ENCODE measurements around the gene XPNPEP3. TPM values are rescaled to one million over a fixed set of nuclear protein-coding genes. Genes with fewer than 3 reads are reported as not detected.
A peak's percentile ranks its signal among the peaks of the same experiment; 100 is the strongest.
"Not testable (repeated sequence)": the region's sequence is repeated elsewhere in the genome, so short reads cannot be mapped to it uniquely, and the experiment has no call there.

XPNPEP3 gene
- polyA plus RNA-seq, 3 donors, result 3.5 to 9.0 (median 3.6) TPM

DNA sequence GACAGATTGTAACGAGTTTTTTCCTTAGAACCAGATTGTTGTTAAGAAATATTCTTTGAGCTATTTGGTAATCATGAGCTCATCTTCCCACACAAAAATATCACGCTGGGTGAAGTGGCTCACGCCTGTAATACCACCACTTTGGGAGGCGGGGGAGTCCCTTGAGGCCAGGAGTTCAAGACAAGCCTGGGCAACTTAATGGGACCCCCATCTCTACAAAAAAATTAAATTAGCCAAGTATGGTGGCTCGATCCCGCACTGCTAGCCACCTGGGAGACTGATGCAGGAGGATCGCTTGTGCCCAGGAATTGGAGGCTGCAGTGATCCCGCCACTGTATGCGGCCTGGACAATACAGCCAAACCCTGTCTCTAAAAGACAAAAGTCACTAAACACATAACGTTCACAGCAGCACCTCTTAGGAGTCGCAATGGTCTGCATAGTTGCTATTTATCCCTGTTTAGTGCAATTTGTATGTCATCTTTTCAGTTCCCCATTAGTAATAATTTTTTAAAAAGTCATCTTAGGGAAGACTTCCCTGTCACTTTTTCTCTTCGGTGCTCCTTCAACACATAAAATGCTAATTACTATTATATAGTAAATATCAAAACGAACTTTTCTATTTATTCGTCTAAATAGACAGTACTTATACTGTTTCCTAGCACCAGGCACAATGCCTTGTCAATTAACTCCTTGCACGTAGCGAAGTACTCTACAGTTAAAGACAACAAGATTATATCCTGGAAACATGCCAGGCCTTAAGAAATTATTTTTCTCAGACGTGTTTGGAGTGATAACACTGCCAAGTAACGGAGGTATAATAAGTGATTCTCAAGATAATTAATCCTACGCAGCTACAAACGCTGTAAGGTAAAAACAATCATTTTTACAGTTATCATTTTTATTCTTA lies 1.6 kb upstream of the XPNPEP3 start:
- H3K27ac ChIP-seq (ENCODE audit: low read depth, low read length), result no peak overlapping the region
- 26 to 32% (median 28%) methylated on average over 20 of the region's 20 CpGs for WGBS, 3 donors

DNA sequence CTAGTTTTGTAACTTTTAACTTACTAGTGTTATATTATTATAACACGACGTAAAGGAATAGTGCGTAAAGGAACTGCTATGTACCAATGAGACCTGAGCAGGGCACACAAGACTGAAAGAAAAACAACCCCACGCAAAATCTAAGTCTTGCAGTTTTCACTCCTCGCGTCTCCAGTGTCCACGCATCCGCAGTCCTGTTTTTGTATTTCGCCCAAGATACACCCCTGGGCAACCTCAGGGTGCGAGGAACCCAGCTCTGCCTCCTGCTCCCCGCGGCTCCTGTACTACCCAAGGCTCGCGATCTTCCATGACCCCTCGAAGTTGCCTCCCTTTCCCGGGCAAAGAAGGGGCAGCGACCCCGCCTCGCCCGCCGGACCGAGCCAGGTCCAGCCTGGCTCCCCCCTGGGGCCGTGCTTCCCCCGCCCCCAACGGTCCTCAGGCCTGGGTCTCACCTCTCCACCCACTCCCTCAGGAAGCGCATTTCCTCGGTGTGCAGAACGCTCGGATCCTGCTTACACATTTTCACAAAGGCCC lies 902 bp upstream of the XPNPEP3 start:
- H3K27ac ChIP-seq (ENCODE audit: low read depth, low read length), result peak overlapping the region; percentile 89
- WGBS, 3 donors, result 0% methylated on average over 29 of the region's 29 CpGs

DNA sequence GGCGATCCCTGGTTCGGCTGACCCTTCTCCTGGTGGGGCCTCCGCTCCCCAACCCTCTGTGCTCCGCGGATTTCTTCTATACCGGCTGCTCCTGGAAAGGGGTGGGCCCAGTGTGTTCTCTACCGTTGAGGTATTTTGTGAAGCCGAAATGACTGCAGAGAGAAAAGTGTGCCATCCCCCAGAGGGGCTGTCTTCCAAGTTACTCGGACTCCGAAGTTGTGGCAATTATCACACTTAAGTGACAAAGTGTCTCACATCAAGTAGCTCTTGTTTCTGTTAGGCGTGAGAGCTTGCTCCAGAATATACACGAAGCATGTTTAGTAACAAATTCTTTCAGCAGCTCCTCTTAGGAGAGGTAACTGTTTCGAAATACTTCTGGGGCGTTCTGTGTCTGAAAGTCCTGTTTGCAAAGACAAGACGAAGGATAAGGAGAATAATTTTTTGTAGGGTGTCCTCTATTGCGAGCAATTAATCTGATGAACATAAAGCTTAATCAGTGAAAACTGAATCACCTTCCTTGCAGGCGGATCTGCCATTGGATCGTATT lies 434 bp downstream of the XPNPEP3 start:
- H3K27ac ChIP-seq (ENCODE audit: low read depth, low read length), result peak overlapping the region; percentile 68
- 2 to 5% (median 5%) methylated on average over 18 of the region's 18 CpGs for WGBS, 3 donors

DNA sequence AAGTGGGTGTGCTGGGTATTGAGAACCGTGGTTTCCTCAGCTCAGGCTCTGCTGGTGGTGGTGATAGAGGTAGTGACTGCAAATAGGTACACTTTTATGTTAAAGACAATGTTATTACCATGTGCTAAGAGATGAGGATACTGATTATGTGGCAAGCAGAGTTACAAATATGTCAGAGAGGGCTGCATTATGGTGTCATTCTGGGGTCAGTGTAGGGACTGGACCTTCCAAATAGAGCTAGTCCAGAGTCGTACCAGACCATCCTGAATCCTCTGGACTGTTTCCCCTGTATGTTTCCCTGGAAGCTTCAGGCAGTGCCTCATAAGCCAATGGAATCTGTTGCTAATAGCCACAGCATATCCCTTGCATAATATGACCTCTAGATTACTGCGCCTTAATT lies 5.1 kb downstream of the XPNPEP3 start, which contains the start of gene DNAJB7:
DNAJB7 (minus strand) TSS at position 101 of the 400 bp plus-strand sequence. CDS start 119 bp downstream, outside the sequence.
- no peak within 1 kb of the TSS for H3K27ac ChIP-seq (ENCODE audit: low read depth, low read length)
- WGBS, 3 donors, result 89 to 91% (median 90%) methylated on average over 3 of the region's 3 CpGs

DNA sequence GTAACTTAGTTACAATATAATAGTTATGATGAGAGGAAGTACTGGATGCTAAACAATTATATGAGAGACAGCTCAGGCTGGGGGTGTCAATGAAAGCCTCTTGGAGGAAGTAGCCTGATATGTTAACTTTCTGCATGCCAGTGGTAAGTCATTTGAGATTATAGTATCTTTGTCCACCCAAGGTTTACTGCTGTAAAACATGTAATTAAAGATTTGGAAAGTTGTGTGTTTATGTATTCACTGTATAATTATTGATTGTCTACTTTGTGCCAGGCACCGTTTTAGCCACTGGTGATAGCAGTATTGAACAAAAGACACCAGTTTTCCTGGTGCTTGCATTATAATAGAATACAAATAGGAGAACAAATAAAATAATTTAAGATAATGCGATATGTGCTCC lies 5.6 kb downstream of the XPNPEP3 start:
- H3K27ac ChIP-seq (ENCODE audit: low read depth, low read length), result no peak overlapping the region
- 59 to 96% (median 87%) methylated on average over 2 of the region's 2 CpGs for WGBS, 3 donors

DNA sequence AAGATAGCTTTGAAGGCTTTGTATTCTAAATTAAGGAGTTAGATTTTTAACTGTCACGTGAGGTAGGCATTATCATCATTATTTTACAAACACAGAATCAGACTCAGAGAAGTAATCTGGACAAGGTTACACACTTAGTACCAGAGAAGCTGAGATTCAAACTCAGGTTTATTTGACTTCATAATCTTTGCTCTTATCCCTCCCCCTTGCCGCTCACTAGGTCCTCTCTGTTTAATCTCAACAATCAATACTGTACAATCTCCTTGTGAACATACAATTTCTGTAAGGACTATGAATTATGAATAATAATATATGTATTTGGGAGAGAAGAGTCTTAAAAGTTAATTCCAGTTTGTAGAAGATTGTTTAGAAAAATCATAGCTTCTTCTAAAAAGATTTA lies 10.2 kb downstream of the XPNPEP3 start:
- 39 to 91% (median 84%) methylated on average over 2 of the region's 2 CpGs for WGBS, 3 donors
- H3K27ac ChIP-seq (ENCODE audit: low read depth, low read length), result no peak overlapping the region

DNA sequence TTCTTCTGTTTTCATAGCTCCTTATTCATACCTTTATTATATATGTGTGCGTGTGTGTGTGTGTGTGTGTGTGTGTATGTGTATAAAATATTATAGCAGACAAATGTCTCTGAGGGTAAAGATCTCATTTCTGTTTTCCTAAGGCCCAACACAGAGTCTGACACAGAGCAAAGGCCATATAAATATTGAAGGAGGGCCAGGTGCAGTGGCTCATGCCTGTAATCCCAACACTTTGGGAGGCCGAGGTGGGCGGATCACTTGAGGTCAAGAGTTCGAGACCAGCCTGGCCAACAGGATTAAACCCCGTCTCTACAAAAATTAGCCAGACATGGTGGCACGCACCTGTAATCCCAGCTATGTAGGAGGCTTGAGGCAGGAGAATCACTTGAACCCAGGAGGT lies 11.4 kb downstream of the XPNPEP3 start:
- H3K27ac ChIP-seq (ENCODE audit: low read depth, low read length), result not testable (repeated sequence)
- 88 to 93% (median 91%) methylated on average over 6 of the region's 6 CpGs for WGBS, 3 donors

DNA sequence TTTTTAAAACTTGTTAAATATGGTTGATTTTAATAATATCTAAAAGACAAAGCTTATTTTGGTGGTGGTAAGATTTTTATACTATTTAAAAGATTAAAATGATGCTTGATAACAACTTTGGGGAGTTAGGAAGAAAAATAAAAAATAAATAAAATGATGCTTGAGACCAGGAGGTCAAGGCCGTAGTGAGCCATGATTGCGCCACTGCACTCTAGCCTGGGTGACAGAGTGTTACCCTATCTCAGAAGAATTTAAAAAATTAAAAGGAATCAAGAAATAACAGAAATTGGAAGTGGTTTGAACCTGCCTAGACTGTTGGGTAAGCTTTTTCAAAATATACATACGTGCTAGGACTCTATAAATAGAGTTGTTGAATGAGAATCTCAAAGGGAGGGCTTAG lies 17.1 kb downstream of the XPNPEP3 start:
- 94 to 99% (median 98%) methylated on average over 3 of the region's 3 CpGs for WGBS, 3 donors
- no peak overlapping the region for H3K27ac ChIP-seq (ENCODE audit: low read depth, low read length)

DNA sequence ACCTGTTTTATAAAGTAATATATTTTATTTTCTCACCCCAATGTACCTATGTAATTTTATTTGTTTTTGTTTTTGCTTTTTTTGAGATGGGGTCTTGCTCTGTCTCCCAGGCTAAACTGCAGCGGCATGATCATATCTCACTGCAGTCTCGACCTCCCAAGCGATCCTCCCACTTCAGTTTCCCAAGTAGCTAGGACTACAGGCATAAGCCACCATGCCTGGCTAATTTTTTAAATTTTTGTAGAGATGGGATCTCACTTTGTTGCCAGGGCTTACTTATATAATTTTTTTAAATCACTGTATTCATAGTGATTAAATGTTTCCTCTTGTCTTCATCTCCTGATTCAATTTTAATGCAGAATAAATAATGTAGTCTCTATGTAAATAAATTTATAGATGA lies 18.2 kb downstream of the XPNPEP3 start:
- 95 to 98% (median 98%) methylated on average over 3 of the region's 3 CpGs for WGBS, 3 donors
- no peak overlapping the region for H3K27ac ChIP-seq (ENCODE audit: low read depth, low read length)

DNA sequence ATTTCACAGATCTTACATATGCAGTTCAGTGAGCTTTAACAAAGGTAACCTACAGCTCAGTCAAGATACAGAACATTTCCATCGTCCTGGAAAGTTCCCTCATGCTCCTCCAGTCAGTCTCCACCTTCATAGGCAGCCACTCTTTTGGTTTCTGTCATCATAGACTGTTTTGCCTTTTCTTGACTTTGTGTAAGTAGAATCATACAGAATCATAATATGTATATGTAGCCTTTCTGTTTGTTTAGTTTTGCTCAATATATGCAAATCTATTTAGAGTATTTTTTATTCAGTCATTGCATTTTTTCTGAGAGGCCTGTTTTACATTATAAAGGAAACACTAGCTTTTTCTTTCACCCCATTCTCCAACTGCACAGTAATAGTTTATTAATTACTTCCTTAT lies 20.0 kb downstream of the XPNPEP3 start:
- H3K27ac ChIP-seq (ENCODE audit: low read depth, low read length), result no peak overlapping the region
- 25 to 72% (median 70%) methylated on average over 1 of the region's 1 CpG for WGBS, 3 donors

DNA sequence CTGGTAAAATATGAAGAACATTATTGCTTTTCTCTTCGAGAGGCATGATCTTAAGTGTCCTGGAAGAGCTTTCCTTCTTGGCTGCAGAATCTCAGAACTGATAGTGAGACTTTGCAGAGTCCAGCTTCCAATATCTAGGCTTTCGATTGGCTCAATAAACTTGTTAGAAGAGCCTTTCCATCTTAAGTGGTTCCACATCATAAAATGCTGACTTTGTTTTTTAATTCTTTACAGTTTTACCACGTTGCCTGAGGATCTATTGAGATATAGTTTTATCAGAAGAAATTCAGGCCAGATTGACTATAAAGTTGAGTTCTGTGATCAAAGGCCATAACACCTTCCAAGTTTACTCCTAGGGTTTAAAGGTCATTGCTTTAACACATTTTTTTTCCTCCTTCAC lies 20.5 kb downstream of the XPNPEP3 start:
- H3K27ac ChIP-seq (ENCODE audit: low read depth, low read length), result no peak overlapping the region
- WGBS, 3 donors, result 42 to 76% (median 69%) methylated on average over 3 of the region's 3 CpGs

DNA sequence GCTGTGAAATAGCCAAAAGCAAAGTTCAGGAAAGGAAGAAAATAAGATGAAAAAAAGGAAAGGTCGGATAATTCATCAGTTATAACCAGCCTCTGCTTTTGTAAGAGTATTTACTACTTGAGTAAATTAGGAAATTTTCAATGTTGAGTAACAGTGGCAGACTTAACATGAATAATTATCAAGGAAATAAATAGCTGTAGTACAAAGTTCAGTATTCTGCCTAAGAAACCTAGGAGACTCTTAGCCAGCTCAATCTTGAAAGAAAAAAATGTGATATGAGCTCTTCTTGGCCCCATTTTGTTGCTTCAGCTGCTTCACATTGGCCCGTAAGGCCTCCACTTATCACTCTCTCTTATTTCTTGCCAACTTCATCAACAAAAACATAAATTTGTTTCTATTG lies 22.0 kb downstream of the XPNPEP3 start:
- WGBS, 3 donors, result 47 to 80% (median 71%) methylated on average over 2 of the region's 2 CpGs
- H3K27ac ChIP-seq (ENCODE audit: low read depth, low read length), result no peak overlapping the region

DNA sequence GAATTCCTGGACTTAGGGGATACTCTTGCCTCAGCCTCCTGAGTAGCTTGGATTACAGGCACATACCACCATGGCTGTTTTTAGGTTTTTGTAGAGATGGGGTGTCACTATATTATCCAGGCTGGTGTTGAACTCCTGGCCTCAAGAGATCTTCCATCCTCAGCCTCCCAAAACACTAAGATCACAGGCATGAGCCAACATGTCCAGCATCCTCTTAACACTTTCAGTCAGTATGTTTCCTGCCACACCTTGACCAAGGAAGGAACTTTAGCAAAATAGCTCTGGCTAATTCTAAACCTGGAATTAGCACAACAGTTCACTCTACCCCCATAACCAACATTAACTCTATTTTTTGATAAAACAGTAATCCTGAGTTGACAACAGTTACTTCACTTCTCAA lies 32.2 kb downstream of the XPNPEP3 start:
- no peak overlapping the region for H3K27ac ChIP-seq (ENCODE audit: low read depth, low read length)

DNA sequence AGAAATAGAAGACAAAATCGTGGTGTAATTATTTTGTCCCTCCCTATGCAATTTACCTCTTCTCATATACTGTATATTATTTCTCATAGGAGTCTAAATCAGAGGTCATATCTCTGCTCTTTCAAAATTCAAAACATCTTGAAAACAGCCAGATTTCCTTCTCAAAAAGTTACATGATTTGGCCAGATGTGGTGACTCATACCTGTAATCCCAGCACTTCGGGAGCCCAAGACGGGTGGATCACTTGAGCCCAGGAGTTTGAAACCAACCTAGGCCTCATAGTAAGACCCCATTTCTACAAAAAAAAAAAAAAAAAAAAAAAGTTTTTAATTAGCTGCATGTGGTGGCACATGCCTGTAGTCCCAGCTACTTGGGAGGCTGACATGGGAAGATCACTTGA lies 33.9 kb downstream of the XPNPEP3 start:
- no peak overlapping the region for H3K27ac ChIP-seq (ENCODE audit: low read depth, low read length)
- 88 to 96% (median 92%) methylated on average over 3 of the region's 3 CpGs for WGBS, 3 donors

DNA sequence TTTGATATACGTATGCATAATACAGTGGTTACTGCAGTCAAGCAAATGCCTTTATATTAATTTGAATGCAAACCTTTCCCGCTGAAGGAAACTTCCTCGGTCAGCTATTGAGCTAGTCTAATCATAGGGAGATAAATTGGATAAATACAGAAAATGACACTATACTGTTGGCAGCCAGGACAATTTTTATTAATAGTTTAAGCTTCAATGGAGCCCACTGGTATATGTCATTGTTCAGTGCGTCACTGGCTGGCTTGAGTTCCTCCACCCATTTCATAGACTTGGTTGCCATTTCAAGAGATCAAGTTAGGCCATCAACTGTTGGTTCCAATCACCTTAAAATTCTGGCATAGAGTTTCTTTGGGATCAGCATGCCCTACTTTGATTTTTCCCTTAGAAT lies 37.5 kb downstream of the XPNPEP3 start:
- H3K27ac ChIP-seq (ENCODE audit: low read depth, low read length), result no peak overlapping the region
- 77 to 98% (median 91%) methylated on average over 4 of the region's 4 CpGs for WGBS, 3 donors

DNA sequence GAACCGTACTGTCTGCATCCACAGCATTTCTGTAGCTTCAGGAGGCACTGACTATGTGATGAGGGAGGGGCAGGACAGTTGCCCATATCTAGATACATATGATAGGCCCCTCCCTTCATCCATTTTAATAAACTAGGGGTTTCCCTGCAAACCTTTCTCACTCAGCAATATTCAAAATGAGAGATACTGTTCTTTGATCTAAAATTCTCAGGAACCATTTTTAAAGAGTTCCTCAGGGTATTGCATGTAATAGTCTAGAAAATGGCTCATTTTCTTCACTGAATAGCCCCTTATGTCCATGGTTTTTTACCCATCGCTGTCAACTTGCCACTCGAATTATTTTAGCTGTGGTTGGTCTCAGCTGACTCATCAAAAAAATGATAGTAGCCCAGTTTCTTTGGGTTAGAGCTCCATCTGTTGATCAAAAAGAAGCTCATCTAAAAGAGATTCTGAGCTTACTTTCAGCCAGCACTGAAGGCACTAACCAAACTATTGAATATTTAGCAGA lies 42.0 kb downstream of the XPNPEP3 start:
- no peak overlapping the region for H3K27ac ChIP-seq (ENCODE audit: low read depth, low read length)
- WGBS, 3 donors, result 37 to 46% (median 41%) methylated on average over 3 of the region's 3 CpGs

DNA sequence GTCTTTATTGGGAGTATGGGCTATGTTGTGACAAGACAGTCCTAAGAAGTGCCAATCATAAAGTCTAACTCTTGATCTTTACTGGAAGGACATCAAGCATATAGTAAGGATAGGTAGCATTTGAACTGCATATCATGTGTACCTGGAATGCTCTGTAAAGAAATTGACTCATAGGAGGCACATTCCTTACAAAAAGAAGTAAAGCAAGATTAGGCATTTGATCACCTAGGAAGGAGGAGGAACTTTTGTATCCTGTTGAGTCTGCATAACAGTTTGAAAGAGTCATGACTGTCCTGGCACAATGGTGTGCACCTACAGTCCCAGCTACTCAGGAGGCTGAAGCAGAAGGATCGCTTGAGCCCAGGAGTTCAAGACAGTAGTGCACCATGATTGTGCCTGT lies 47.2 kb downstream of the XPNPEP3 start:
- WGBS, 3 donors, result 100% methylated on average over 1 of the region's 1 CpG
- no peak overlapping the region for H3K27ac ChIP-seq (ENCODE audit: low read depth, low read length)

DNA sequence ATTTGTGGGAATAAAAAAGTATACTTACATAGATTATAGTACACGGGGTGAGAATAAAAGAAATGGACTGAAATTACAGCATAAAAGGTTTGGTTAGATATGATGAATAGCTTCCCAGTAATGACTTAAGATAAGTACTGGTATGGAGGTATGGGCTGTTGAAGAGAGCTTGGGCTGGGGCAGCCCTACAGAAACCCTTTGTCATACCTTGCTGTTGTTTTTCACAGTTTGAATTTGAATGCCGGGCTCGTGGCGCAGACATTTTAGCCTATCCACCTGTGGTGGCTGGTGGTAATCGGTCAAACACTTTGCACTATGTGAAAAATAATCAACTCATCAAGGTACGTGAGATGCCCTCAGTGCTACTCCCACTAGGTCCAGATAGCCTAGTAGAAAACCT lies 51.9 kb downstream of the XPNPEP3 start:
- WGBS, 3 donors, result 93 to 96% (median 95%) methylated on average over 6 of the region's 6 CpGs
- H3K27ac ChIP-seq (ENCODE audit: low read depth, low read length), result no peak overlapping the region

DNA sequence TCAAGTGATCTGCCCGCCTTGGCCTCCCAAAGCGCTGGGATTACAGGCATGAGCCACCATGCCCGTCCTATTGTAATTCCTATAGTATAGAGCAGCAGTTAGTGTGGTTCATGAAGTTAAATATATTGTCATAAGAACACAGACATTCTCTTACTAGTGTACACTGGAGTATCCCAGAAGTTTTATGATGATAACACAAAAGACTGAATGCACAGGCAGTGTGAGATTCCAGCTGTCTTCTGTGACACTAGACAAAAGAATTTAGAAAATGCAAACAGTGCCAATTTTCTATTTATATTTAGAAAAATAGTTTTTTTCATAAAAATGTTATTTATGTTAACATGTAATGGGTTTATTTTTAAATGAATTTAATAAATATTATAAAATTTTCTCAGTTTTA lies 54.8 kb downstream of the XPNPEP3 start:
- H3K27ac ChIP-seq (ENCODE audit: low read depth, low read length), result no peak overlapping the region
- 88 to 99% (median 94%) methylated on average over 3 of the region's 3 CpGs for WGBS, 3 donors

DNA sequence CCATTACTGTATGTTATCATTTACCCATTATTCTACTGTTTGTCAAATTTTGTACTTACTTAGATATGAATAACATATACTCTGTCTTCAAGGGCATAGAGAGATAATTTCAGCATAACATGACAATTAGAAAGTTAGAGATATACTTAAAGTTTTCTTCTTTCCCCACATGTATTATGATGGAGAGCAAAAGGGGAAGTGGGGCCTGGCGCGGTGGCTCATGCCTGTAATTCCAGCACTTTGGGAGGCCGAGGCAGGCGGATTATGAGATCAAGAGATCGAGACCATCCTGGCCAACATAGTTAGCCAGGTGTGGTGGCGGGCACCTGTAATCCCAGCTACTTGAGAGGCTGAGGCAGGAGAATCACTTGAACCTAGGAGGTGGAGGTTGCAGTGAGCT lies 56.0 kb downstream of the XPNPEP3 start:
- WGBS, 3 donors, result 91 to 99% (median 96%) methylated on average over 6 of the region's 6 CpGs
- not testable (repeated sequence) for H3K27ac ChIP-seq (ENCODE audit: low read depth, low read length)

Measured in adipose tissue (tissue), 3 donors.